NCI-H748 treated with DMSO at 0.1 percent for 48 hours (cell line): ENCODE measurements around the gene ATP12A.
A peak's percentile ranks its signal among the peaks of the same experiment; 100 is the strongest.
"Not testable (repeated sequence)": the region's sequence is repeated elsewhere in the genome, so short reads cannot be mapped to it uniquely, and the experiment has no call there.

ENCODE experiments used
- DNase-seq: peaks from one replicate; lab custom pipeline; 2025; lab: John Stamatoyannopoulos, UW

The ATP12A gene

GRCh38 chr13:24730873-24731567 is 50.8 kb downstream of the ATP12A start:
- DNase-seq: not testable (repeated sequence)

GRCh38 chr13:24734950-24735349 is 54.7 kb downstream of the ATP12A start:
- no peak for DNase-seq

- no peak for DNase-seq
These were observed 56.8 kb downstream of the ATP12A start for GRCh38 chr13:24737042-24737441.

- DNase-seq: no peak
These were observed 58.2 kb downstream of the ATP12A start for GRCh38 chr13:24738366-24738847.

GRCh38 chr13:24740014-24740890 is 60.0 kb downstream of the ATP12A start:
- no peak for DNase-seq

- DNase-seq: no peak
These were observed 60.9 kb downstream of the ATP12A start for GRCh38 chr13:24741016-24741662.

GRCh38 chr13:24741791-24742190 is 61.6 kb downstream of the ATP12A start:
- no peak for DNase-seq

- DNase-seq: no peak
These were observed 62.1 kb downstream of the ATP12A start for GRCh38 chr13:24742294-24742693.

- no peak for DNase-seq
These were observed 62.8 kb downstream of the ATP12A start for GRCh38 chr13:24742977-24743376.

- no peak for DNase-seq
These were observed 64.0 kb downstream of the ATP12A start for GRCh38 chr13:24744247-24744646.

- DNase-seq: no peak
These were observed 65.3 kb downstream of the ATP12A start for GRCh38 chr13:24745516-24745860.

GRCh38 chr13:24745861-24746617 is 65.8 kb downstream of the ATP12A start:
- no peak for DNase-seq

- no peak for DNase-seq
These were observed 66.5 kb downstream of the ATP12A start for GRCh38 chr13:24746618-24747247.

GRCh38 chr13:24747248-24748060 is 67.2 kb downstream of the ATP12A start:
- DNase-seq: peak; percentile 36

GRCh38 chr13:24748061-24748400 is 67.8 kb downstream of the ATP12A start:
- DNase-seq: peak; percentile 57

GRCh38 chr13:24759197-24759596 is 79.0 kb downstream of the ATP12A start:
- DNase-seq: no peak
